Stimulated activated naive CD4-positive, alpha-beta T cell (primary cell): ENCODE measurements around the gene EMC9.

Experiments used
- DNase-seq, 6 experiments: peaks; one replicate each; lab custom pipeline; 2025; lab: John Stamatoyannopoulos, UW

EMC9 gene, protein sequence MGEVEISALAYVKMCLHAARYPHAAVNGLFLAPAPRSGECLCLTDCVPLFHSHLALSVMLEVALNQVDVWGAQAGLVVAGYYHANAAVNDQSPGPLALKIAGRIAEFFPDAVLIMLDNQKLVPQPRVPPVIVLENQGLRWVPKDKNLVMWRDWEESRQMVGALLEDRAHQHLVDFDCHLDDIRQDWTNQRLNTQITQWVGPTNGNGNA

DNA sequence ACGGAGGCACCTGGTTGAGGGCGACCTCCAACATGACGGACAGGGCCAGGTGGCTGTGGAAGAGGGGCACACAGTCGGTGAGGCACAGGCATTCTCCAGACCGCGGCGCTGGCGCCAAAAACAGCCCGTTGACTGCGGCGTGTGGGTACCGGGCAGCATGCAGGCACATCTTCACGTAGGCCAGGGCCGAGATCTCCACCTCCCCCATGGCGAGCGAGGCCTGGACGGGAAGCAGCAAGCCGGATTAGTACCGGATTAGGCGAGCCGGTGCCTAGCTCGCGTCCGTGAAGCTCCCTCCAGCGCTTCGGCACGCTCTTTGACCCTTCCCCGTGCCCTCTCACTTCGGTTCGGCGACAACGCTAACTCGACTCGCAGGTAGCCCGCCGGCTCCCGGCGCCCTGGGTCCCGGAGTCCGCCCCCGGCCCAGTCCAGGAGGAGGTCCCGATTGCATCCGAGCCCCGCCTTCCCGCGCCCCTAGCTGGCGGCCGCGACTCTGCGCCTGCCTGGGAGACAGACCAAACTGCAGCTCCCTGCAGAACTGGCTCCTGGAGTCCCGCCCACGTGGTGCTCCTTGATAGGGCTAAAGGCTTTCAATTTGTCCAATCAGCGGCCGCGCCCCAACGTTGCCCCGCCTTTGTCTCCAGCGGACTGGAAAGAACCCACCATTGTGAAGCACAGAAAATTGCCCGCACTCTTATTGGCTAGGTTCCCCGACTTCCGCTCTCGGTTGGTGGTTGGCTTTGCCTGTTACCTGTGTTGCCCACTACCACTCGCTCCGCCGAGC lies at the start of gene EMC9:
EMC9 (minus strand) TSS at position 495 of the 784 bp plus-strand sequence; CDS start at position 208, 287 bp downstream.
- DNase-seq: peak; percentile 96 to 100 (median 99)

DNA sequence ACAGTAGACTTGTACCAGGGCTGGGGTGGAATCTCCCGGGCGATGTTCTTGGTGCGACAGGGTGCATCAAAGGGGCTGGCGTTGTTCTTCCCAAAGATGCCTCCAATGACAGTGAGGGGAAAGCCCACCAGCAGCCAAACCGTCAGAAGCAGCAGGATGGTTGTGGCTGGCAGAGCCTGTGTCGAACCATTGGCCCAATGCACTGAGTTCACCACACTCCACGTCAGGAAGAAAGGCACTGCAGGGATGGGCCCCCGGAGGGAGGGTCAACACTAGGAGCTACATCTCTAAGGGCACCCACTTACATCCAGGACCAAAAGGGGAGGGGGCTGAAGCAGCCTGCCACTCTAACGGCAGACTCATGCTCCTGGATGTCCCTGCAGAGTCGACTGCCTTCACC lies 49.0 kb upstream of the EMC9 start:
- no peak for DNase-seq

DNA sequence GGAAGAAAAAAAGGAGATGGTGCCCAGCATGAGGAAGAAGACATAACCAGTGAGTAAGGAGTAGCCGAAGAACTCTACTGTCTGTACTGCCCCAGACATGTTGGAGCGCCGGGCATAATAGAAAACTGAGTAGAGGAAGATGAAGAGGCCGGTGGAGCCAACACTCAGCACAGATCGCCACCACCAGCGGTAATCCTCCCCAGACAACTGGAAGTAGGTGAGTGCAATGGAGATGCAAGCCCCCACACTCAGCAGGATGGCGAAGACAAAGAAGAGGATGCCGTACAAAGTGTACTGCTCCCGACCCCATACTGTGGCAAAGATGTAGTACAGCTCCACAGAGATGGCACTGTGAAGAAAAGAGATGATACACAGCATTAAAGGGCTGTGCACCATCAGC lies 48.1 kb upstream of the EMC9 start:
- DNase-seq: no peak

DNA sequence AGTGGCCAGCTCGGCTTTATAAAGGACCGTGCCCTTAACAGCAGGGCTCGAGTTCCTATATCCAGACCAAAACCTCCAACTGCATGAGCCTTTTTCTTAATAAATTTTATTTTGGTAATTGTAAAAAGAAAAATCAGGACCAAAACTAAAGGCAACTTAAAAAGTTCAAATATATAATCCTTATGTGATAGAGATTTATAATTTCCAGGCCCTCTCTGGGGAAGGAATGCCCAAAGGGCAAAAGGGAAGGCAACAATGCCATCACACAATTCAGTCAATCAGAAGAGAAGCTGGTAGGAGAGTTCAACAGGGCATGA lies 47.6 kb upstream of the EMC9 start:
- DNase-seq: no peak

DNA sequence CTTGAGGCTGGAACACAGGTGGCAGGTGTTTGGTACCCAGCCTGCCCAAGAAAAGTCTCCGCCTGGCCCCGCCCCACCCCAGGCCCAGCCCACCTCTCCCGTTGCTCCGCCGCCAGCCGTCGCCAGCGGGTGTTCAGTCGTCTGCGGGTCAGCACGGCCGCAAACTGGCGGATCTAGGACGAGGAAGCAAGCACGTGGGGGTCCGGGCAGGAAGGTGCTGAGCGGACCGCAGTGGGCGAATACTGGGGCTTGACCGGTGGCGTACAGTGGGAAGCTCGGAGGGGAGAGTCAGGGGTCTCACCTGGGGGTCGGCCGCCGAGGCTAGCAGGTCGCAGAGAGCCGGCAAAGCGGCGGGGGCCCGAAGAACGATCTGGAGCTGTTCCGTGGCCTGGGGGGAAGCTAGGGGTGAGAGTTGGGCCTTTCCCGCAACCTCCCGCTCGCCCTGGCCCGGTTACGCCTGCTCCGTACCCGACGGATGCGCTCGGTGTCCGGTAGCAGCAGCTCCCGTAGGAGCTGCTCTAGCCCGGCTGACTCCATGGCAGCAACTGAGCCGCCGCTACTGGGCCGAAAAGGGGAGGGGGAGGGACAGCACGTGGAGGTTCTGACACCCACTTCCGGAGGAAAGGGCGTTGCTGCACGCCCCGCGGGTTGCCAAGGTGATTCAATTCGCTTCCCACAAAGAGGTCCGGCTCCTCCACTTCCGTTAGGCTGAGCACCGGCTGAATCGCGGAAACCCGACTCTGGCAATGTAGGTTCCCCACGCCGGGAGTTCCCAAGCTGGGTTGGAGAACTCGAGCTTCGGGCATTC lies 47.1 kb upstream of the EMC9 start, which contains the start of gene IPO4:
IPO4 (minus strand) TSS at position 566 of the 808 bp plus-strand sequence; CDS start at position 537, 29 bp downstream.
- peak; percentile 84 to 94 (median 93) for DNase-seq

DNA sequence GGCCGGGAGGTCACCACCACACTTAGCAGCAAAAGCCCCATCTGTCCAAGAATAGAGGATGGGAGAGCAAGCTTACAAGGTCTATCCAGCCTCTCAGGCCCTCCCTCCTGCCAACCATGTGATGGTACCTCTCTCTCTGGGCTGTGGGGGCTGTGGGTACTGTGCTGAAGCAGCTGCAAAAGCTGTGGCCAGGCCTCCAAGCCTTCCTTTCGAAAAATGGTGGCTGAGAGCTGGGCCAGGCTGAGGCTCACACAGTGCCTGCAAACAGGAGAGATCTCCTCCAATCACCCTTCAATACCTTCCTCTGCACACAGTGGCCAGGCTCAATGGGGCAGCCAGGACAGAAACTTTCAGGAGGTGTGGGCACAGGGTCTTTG lies 46.1 kb upstream of the EMC9 start:
- DNase-seq: no peak

DNA sequence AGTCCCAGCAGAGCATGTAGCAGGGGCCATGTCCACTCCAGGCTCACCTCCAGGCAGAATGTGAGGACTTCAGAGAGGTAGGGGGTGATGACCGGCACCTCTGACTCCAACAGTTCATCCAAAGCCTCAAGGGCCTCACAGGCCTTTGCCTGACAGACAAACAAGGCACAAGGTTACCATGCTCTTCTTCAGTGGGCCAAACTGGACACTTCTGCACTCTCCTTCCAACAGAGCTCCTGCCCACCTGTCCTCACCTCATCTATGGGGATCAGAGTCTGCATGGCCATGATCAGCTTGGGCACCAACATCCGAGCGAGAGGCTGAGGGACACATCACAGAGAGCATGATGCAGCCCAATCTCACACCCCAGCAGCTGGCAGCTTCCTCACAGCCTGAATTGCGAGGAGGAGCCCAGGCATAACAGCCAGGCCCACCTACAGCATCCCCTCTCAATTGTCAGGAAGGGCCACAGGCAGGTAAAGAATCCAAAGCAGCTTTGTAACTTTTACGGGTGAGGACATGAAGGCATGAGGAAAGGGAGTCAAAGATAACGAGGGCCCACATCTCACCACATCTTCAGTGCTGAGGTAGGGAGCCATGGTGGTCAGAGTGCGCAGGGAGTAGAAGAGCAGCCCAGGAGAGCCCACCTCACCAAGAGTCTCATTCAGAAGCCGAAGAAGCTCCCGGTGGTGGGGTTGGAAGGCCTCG lies 45.6 kb upstream of the EMC9 start:
- DNase-seq: no peak

DNA sequence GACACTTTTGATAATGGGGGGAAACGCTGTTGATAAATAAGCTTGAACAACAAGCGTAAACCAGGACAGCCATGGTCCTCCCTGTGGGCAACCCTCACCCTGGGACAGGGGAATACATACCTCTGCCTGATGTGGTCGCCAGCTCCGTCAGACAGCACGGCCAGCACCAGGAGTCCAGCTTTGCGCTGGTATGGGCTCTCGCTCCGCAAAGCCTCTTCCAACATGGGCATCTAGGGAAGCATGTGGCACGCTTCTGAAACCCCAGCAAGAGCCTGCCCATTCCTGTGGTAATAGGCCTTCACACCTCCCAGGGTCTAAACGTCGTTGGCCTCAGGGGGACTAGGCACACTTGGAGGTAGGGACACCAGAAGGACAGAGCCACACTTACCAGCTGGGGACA lies 44.4 kb upstream of the EMC9 start:
- no peak for DNase-seq

DNA sequence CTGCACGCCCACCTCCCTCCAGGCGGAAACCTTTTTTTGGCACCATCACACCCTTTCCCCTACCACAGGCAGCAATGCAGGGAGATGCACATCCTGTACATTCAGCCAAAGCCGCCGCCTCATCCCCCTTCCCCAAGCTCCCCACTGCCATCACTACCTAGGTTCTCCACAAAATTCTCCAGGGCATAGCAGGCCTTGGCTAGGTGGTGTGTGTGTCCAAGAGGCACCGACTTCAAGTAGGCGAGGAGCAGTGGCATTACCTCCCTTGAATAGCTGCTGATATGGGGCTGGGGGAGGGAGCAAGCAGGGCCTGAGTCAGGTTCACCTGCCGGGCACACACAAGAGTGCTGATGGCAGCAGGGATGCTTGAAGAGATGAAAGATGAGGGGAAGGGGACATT lies 43.6 kb upstream of the EMC9 start:
- DNase-seq: no peak

DNA sequence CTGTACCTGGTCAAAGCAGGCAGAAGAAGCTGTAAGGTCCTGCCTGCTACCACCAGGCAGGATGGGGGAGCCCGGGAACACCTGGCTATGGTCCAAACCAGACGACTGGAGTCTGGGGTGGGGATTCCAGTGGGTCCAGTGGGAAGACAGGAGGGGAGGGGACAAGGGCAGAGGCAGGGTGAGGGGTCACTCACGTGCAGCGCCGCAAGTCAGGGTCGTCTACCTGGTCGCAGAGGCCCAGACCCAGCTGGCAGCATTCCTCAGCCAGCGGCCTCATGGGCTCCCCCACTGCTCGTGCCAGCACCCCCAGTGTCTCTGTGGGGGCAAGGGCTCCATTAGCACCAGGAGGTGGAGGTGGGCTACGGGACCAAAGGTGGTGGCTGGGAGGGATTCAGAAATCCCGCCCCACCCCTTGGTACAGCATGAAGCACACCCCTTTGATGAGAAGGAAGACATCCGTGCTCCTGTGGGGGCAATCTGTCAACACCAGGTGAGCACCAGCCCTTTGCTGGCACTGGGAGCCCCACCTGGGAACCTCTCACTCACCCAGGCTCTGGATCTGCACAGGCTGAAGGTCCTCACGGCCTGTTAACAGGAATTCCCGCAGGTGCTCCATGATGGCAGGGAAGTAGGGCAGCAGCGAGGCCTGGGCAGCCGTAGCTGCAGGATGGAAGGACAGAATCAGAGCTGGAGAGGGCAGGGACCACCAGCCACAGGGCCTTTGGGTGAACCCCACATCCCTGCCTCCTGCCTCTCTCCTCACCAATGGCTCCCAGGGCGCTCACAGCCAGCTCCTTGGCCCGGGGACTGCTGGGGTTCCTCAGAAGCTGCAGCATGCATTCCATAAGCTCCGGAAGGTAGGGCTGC lies 42.9 kb upstream of the EMC9 start:
- DNase-seq: no peak

DNA sequence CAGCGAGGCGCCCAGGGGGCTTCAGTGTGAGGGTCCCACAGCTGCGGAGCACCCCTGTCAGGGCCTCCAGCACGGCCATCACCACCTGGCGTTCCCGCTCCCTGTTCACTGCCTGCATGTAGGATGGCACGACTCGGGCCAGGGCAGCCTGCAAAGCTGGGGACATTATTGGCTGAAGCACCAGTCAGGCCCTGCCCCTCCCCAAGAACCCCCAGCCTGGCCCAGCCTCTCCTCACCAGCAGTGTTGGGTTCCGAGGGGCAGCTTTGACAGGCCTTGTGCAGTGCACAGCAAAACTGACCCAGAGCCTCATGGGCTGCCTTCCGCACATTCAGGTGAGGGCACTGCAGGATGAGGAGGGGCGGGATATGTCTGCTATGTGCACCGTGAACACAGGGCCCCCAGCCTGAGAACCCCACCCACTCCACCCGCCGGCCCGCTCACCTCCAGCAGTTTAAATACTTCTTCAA lies 41.7 kb upstream of the EMC9 start:
- DNase-seq: no peak

DNA sequence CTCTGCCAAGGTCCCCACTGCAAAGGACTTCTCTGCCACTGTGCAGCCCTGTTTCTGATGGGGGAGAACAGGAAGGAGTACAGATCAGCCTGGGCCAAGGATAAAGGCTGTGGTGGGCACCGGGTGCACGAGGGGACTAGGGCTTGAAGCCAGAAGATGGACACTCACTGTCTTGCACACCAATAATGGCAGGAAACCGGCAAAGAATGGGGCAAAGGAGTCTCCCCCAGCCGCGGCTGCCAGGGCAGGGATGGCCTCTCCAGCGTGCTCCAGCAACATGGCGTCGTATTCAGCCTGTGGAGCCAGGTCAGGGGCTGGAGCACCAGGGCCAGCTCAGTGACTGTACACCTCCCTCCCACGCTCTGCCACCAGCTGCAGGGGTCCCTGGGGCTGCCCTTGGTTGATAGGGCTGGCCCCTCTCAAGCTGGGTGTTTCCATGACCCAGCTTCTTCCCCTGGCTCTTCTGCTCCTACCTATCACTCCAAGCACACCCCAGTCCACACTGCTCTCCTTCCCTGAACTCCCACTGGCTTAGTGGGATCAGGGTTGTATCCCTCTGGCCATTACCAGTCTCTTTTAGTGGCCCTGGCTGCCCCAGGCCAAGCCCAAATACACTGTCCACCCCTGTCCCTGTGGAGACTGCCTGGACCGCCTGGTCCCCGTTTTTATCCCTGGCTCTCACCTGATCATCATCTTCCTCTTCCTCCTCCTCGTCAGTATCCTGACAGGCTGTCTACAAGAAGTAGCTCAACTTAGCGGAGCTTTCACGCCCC lies 40.9 kb upstream of the EMC9 start:
- no peak for DNase-seq

DNA sequence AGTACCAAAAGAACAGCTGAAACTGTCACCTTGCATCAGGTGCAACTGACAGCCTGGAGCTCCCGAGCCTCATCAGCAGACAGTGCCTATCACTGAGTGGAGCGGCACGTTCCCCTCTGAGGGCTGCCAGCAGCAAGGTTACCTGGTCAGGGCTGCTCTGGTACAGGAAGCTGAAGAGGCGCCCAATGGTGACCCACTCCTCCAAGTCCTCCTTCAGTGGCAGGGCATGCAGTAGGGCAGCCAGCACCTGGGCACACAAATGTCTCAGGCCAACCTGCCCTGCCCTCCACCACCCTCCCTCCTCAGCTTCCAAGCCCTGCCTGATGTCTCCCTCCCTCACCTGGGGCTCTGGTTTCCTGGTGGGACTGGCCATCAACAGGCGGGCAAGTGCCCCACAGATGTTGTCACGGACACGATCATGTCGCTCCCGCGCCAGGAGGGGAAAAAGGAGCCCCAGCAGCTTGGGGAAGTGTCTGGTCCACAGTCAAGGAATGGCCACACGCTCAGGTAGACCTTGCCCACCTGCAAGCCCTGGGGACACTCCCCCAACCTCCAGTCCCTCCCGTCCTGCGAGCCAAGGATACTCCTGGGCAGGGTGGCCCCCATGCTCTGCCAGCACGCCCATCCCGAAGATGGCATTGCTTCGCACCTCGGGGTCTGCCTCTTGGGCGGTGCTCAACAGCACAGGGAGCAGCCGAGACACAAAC lies 40.1 kb upstream of the EMC9 start:
- DNase-seq: no peak

DNA sequence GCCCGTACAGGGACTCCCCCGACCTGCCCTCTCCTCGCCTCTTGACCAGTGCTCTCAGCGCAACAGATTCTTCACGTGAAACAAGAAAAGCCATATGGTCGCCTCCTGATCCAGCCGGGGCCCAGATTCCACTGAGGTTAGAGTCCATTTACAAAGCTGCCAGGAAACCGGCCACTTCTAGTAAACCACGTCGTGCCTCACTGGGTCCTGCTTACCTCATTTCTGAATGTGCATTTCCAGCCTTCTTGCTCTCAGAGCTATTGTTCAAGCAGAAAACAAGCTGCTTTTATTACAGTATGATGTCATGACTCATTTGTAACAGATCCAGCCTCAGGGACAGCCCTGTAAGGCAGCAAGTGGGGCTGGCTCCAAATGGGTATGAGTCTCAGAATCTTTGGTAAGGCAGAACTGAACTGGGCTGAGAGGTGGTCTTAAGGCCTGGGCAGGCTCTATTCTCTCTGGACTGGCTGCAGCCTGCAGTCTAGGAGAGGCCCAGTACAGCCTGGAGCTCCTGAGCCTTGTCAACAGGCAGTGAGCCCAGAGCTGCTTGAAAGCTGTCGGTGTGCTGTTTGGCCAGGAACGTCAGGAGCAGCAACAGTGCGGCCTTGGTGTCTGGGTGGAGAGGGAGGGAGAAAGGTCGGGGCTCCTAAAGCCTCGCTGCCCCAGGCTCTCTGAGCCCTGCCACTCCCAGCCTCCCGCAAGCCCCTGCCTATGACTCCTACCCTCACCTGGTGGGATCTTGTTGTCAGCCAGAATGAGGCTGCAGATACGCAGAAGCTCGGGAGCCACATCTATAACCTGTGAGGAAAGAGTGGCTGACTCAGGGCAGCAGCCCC lies 38.8 kb upstream of the EMC9 start:
- DNase-seq: no peak

DNA sequence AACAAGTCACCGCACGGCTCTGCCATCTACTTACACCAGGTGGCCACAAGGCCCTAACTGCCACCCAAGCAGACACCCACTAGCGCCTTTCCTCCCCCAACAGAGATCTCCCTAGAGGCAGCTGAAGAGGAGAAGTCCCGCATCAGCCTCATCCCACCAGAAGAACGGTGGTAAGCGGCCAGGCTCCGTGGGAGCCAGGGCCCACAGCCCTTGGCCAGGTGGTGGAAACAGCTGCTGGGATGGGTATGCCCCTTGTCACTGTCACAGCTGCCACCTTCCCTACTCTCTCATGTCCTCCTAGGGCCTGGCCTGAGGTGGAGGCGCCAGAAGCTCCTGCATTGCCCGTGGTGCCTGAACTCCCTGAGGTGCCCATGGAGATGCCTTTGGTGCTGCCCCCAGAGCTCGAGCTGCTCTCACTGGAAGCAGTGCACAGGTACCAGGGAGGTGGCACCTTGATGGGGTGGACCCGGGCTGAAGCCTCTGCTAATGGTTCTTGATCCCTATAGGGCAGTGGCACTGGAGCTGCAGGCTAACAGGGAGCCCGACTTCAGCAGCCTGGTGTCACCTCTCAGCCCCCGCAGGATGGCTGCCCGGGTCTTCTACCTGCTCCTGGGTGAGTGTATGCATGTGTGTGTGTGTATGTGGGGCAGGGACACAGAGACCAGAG lies 38.0 kb upstream of the EMC9 start:
- no peak for DNase-seq

DNA sequence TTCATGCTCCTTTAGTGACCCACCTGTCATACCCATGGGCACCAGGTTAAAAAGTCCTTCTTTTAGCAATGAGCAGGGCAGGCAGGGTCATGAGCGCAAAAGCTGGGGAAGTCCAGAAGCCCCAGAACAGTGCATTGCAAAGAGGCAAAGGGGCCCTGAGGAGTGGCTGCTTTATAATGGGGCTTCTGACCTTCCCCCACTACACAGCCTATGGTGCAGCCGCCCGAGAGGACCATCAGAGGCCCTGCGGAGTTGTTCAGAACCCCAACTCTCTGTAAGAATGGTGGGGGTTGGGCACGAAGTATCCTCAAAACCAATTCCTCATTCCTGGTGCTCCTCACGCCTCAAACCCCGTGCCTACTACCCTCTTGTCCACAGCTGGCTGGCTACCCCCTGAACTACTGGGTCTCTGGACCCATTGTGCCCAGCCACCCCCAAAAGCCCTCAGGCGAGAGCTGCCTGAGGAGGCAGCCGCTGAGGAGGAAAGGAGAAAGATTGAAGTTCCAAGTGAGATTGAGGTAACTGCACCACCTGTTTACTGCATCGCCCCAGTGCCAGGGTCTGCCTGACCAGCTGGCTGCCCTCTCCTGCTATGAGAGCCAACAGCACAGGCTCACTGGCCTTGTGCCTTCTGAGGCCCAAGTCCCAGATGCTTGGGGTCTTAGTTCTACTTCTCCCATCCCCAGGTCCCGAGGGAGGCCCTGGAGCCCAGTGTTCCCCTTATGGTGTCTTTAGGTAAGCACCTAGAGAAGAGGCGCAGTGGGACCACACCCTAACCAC lies 37.2 kb upstream of the EMC9 start:
- no peak for DNase-seq

DNA sequence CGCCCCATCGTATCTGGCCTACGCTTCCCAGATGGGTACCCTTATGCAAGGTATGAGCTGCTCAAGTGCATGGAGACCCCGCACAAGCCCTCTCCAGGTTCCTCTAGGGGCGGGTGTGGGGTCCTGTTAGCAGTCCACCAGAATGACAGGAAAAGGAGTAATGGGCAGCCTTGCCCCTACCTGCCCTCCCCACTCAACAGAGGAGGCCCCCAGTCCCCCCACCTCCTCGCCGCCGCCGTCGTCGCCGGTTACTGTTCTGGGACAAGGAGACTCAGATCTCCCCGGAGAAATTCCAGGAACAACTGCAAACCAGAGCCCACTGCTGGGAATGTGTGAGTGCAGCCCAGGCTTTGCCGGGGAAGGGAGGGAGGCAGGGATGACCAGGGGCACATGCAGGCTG lies 36.5 kb upstream of the EMC9 start:
- DNase-seq: no peak
